Sigmoid colon (tissue), 4 donors: ENCODE results near the gene HDAC2.
"Not testable (repeated sequence)": the region's sequence is repeated elsewhere in the genome, so short reads cannot be mapped to it uniquely, and the experiment has no call there.

Source experiments
- POLR2A ChIP-seq, 2 donors: fragments of 450-650 bp; IDR thresholded peaks; one replicate each; pipeline ENCODE4 v1.6.1; 2016; ENCODE audit warnings: antibody characterized with exemption in 2 of 2, mild to moderate bottlenecking in 2 of 2, moderate library complexity in 2 of 2
- POLR2AphosphoS5 ChIP-seq, 4 donors: sonication (generic); formaldehyde crosslinking; IDR thresholded peaks; one replicate each; pipeline ENCODE4 v1.6.1; 2017; ENCODE audit warnings: antibody characterized with exemption in 4 of 4
- TF ChIP-seq, protein P1 (sequence below), 4 experiments: fragments of 450-650 bp in 3 of 4; fragments of 200-600 bp in 1 of 4; IDR thresholded peaks; one replicate each; pipeline ENCODE4 v1.5.1; 2016 to 2019; ENCODE audit warnings: antibody characterized with exemption in 4 of 4, mild to moderate bottlenecking in 3 of 4, moderate library complexity in 2 of 4

- TF ChIP-seq, protein P1, sequence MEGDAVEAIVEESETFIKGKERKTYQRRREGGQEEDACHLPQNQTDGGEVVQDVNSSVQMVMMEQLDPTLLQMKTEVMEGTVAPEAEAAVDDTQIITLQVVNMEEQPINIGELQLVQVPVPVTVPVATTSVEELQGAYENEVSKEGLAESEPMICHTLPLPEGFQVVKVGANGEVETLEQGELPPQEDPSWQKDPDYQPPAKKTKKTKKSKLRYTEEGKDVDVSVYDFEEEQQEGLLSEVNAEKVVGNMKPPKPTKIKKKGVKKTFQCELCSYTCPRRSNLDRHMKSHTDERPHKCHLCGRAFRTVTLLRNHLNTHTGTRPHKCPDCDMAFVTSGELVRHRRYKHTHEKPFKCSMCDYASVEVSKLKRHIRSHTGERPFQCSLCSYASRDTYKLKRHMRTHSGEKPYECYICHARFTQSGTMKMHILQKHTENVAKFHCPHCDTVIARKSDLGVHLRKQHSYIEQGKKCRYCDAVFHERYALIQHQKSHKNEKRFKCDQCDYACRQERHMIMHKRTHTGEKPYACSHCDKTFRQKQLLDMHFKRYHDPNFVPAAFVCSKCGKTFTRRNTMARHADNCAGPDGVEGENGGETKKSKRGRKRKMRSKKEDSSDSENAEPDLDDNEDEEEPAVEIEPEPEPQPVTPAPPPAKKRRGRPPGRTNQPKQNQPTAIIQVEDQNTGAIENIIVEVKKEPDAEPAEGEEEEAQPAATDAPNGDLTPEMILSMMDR (IDR thresholded peaks at IDR 0.05): not testable (repeated sequence)
- not testable (repeated sequence) for TF ChIP-seq POLR2AphosphoS5, POLR2A (IDR thresholded peaks at IDR 0.05)
These were observed 60.7 kb downstream of the HDAC2 start for GRCh38 chr6:113910285-113910684.
